Measurements from ENCODE around the gene TSPAN32. TPM values are rescaled to one million over a fixed set of nuclear protein-coding genes. Genes with fewer than 3 reads are reported as not detected.
"Not testable (repeated sequence)": the region's sequence is repeated elsewhere in the genome, so short reads cannot be mapped to it uniquely, and the experiment has no call there.

TSPAN32 gene
- total RNA-seq, 1 donor from 2014 or later: not detected

DNA sequence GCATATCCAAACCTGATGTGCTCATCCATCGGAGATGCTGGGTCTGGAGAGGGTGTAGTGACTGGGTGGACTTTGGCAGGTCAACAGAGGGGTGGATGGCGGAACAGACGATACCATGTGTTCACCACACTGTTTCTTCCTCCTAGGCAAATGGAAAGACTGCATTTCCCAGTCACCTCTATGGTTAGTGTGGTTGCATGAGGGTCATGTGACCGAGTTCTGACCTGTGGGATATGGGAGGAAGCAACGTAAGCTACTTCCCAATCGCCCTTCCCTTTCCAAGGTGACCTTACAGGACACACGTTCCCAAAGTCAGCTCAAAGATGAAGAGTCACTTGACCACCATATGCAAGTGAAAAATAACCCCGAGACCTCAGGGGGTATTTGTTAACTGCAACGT is 27.7 kb downstream of the TSPAN32 start:
- Mint-ChIP-seq H3K27ac (ENCODE audit: unreplicated experiment) (no peak overlapping the region), H3K4me3 (ENCODE audit: unreplicated experiment) (no peak overlapping the region), H3K4me1 (ENCODE audit: low read depth, unreplicated experiment) (no peaks in the 10 kb centered on the region)

DNA sequence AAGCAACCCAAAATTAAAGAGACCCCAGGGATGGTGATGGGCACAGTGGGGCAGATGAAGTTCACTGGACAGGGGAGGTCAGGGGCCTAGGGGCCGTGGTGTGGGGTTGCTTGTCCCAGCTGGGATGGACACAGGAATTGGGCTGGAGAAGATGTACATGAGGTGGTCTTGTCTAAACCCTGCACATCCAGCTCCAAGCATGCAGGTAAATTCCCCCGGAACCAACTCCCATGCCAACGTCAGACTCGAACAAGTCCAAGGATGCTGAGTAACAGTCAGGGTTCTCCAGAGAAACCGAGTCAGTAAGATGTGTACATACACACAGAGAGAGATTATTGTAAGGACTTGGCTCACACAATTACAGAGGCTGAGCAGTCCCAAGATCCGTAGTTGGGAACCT is 28.9 kb downstream of the TSPAN32 start:
- no peak for DNase-seq
- H3K27ac Mint-ChIP-seq (ENCODE audit: unreplicated experiment): no peak overlapping the region
- no peak overlapping the region for H3K4me3 Mint-ChIP-seq (ENCODE audit: unreplicated experiment)
- peaks cover 16% of the 10 kb centered on the region for H3K36me3 Mint-ChIP-seq (ENCODE audit: unreplicated experiment)
- H3K27me3 Mint-ChIP-seq (ENCODE audit: unreplicated experiment): peaks cover 7% of the 10 kb centered on the region
- no peaks in the 10 kb centered on the region for H3K4me1 Mint-ChIP-seq (ENCODE audit: low read depth, unreplicated experiment)
- TF ChIP-seq, protein P1, sequence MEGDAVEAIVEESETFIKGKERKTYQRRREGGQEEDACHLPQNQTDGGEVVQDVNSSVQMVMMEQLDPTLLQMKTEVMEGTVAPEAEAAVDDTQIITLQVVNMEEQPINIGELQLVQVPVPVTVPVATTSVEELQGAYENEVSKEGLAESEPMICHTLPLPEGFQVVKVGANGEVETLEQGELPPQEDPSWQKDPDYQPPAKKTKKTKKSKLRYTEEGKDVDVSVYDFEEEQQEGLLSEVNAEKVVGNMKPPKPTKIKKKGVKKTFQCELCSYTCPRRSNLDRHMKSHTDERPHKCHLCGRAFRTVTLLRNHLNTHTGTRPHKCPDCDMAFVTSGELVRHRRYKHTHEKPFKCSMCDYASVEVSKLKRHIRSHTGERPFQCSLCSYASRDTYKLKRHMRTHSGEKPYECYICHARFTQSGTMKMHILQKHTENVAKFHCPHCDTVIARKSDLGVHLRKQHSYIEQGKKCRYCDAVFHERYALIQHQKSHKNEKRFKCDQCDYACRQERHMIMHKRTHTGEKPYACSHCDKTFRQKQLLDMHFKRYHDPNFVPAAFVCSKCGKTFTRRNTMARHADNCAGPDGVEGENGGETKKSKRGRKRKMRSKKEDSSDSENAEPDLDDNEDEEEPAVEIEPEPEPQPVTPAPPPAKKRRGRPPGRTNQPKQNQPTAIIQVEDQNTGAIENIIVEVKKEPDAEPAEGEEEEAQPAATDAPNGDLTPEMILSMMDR (IDR thresholded peaks at IDR 0.05; ENCODE audit: partially characterized antibody, unreplicated experiment): no peak
- peaks cover 2% of the 10 kb centered on the region for H3K9me3 Mint-ChIP-seq (ENCODE audit: unreplicated experiment)

More for the DNA sequence above, 27.7 kb downstream of the TSPAN32 start:
- Mint-ChIP-seq H3K9me3 (ENCODE audit: unreplicated experiment) (peaks cover 2% of the 10 kb centered on the region), H3K36me3 (ENCODE audit: unreplicated experiment) (peaks cover 16% of the 10 kb centered on the region), H3K27me3 (ENCODE audit: unreplicated experiment) (peaks cover 7% of the 10 kb centered on the region)
- TF ChIP-seq, protein P1 (IDR thresholded peaks at IDR 0.05; ENCODE audit: partially characterized antibody, unreplicated experiment): no peak
- no peak for DNase-seq

DNA sequence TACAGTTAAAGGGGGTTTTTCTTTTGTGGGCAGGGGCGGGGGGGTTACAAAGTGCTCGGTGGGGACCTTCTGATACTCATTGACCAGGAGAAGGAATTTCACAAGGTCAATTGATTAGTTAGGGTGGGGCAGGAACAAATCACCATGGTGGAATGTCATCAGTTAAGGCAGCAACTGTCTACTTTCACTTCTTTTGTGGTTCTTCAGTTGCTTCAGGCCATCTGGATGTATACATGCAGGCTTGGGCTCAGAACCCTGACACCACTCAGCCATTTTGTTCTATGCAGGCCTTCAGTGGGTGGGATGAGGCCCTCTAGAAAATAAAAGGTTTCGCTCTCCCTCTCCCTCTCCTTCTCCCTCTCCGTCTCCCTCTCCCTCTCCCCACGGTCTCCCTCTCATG is 29.6 kb downstream of the TSPAN32 start:
- DNase-seq: no peak
- TF ChIP-seq, protein P1 (IDR thresholded peaks at IDR 0.05; ENCODE audit: partially characterized antibody, unreplicated experiment): no peak
- Mint-ChIP-seq H3K36me3 (ENCODE audit: unreplicated experiment) (peaks cover 16% of the 10 kb centered on the region), H3K27me3 (ENCODE audit: unreplicated experiment) (peaks cover 7% of the 10 kb centered on the region), H3K27ac (ENCODE audit: unreplicated experiment) (no peak overlapping the region), H3K9me3 (ENCODE audit: unreplicated experiment) (peaks cover 2% of the 10 kb centered on the region), H3K4me3 (ENCODE audit: unreplicated experiment) (no peak overlapping the region), H3K4me1 (ENCODE audit: low read depth, unreplicated experiment) (no peaks in the 10 kb centered on the region)

DNA sequence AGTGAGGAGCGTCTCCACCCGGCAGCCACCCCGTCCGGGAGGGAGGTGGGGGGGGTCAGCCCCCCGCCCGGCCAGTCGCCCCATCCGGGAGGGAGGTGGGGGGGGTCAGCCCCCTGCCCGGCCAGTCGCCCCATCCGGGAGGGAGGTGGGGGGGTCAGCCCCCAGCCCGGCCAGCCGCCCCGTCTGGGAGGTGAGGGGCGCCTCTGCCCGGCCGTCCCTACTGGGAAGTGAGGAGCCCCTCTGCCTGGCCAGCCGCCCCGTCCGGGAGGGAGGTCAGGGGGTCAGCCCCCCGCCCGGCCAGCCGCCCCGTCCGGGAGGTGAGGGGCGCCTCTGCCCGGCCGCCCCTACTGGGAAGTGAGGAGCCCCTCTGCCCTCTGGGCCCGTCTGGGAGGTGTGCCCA is 30.8 kb downstream of the TSPAN32 start:
- not testable (repeated sequence) for H3K27ac Mint-ChIP-seq (ENCODE audit: unreplicated experiment); H3K27me3 Mint-ChIP-seq (ENCODE audit: unreplicated experiment); H3K4me1 Mint-ChIP-seq (ENCODE audit: low read depth, unreplicated experiment); H3K9me3 Mint-ChIP-seq (ENCODE audit: unreplicated experiment); H3K4me3 Mint-ChIP-seq (ENCODE audit: unreplicated experiment); DNase-seq
- peaks cover 16% of the 10 kb centered on the region for H3K36me3 Mint-ChIP-seq (ENCODE audit: unreplicated experiment)

DNA sequence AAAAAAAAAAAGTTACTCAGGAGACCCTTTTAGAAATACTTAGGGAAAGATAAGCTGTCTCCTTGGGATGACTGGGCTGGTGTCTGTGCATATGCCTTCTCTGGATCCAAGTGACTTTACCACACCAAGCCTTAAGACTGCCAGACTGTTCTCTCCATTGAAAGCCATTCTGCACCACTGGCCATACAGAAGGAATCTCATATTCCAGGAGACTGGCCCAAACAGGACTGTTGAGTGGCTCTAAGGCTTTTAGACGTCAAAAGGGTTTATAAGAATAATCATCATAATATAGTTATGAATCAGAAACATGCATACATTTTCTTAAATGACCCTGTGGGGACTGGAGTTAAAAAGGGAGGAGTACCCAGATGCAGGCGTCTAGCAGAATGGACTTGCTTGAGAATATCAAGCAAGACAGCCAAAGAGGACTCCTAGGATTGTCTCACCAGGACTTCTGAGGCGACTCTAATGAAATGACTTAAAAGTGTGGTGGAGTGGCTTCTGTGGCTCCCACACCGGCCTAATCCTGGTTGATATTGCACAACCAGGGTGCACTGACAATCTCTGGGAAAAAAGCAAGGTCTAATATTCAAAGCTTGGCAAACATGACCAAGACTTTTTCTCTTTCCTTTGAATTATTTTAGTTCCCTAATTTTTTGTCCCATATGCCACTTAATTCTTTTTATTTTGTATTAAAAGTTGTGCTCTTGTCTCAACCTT is 31.8 kb downstream of the TSPAN32 start:
- H3K27ac Mint-ChIP-seq (ENCODE audit: unreplicated experiment); H3K4me3 Mint-ChIP-seq (ENCODE audit: unreplicated experiment); H3K9me3 Mint-ChIP-seq (ENCODE audit: unreplicated experiment); H3K27me3 Mint-ChIP-seq (ENCODE audit: unreplicated experiment); DNase-seq; H3K4me1 Mint-ChIP-seq (ENCODE audit: low read depth, unreplicated experiment): not testable (repeated sequence)
- H3K36me3 Mint-ChIP-seq (ENCODE audit: unreplicated experiment): peaks cover 16% of the 10 kb centered on the region

DNA sequence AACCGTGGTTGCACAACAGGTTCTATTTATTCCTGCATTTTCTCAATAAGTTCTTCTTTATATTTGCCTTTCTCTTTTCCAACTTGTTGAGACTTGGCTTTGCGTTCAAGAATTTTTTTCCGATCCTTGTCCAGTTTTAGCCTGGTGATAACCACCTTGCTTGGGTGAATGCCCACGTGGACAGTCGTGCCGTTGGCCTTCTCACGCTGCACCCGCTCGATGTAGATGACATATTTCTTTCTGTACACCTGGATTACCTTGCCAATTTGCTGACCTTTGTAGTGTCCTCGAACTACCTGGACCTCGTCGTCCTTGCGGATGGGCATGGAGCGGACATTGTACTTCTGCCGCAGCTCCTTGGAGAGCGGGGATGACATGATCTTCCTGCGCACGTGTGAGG is 33.5 kb downstream of the TSPAN32 start:
- H3K9me3 Mint-ChIP-seq (ENCODE audit: unreplicated experiment); H3K36me3 Mint-ChIP-seq (ENCODE audit: unreplicated experiment); H3K4me3 Mint-ChIP-seq (ENCODE audit: unreplicated experiment); DNase-seq; H3K27ac Mint-ChIP-seq (ENCODE audit: unreplicated experiment); H3K27me3 Mint-ChIP-seq (ENCODE audit: unreplicated experiment); H3K4me1 Mint-ChIP-seq (ENCODE audit: low read depth, unreplicated experiment): not testable (repeated sequence)

DNA sequence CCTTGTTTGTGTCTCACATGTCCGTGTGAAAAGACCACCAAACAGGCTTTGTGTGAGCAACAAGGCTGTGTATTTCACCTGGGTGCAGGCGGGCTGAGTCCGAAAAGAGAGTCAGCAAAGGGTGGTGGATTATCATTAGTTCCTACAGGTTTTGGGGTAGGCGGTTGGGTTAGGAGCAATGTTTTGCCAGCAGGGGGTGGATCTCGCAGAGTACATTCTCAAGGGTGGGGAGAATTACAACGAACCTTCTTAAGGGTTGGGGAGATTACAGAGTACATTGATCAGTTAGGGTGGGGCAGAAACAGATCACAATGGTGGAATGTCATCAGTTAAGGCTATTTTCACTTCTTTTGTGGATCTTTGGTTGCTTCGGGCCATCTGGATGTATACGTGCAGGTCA is 36.9 kb downstream of the TSPAN32 start:
- H3K27ac Mint-ChIP-seq (ENCODE audit: unreplicated experiment); H3K4me3 Mint-ChIP-seq (ENCODE audit: unreplicated experiment); H3K27me3 Mint-ChIP-seq (ENCODE audit: unreplicated experiment); H3K36me3 Mint-ChIP-seq (ENCODE audit: unreplicated experiment); H3K4me1 Mint-ChIP-seq (ENCODE audit: low read depth, unreplicated experiment); H3K9me3 Mint-ChIP-seq (ENCODE audit: unreplicated experiment); DNase-seq: not testable (repeated sequence)
